Right lobe of liver (tissue), 6 donors: ENCODE data around the gene NEURL1. TPM values are rescaled to one million over a fixed set of nuclear protein-coding genes. Genes with fewer than 3 reads are reported as not detected.
"Not testable (repeated sequence)": the region's sequence is repeated elsewhere in the genome, so short reads cannot be mapped to it uniquely, and the experiment has no call there.

Source experiments
- ATAC-seq, 4 donors: fragments of 200-7000 bp; cut with Tn5 transposase; one replicate each; pipeline ENCODE4 v1.9.1; 2020; ENCODE audit warnings: mild to moderate bottlenecking in 4 of 4, moderate library complexity in 4 of 4
- DNase-seq, 3 donors: peaks; one replicate each; pipeline ENCODE4 v3.0.0-alpha.2; 2020
- H3K27ac ChIP-seq, 3 donors: fragments of 200-600 bp; one replicate each; pipeline ENCODE4 v1.8.0; 2022
- H3K27me3 ChIP-seq, 2 donors: fragments of 200-600 bp; one replicate each; pipeline ENCODE4 v1.8.0; 2022
- H3K36me3 ChIP-seq, 4 donors: fragments of 200-600 bp; sonication (generic) in 1 of 4; one replicate each; pipeline versions ENCODE4 v1.5.1 to v1.8.0; 2017 to 2022; ENCODE audit warnings: control low read depth in 1 of 4
- H3K4me1 ChIP-seq, 4 donors: fragments of 200-600 bp; sonication (generic) in 1 of 4; one replicate each; pipeline versions ENCODE4 v1.5.1 to v1.8.0; 2017 to 2022; ENCODE audit warnings: control low read depth in 1 of 4
- H3K4me3 ChIP-seq, 3 donors: fragments of 200-600 bp; one replicate each; pipeline ENCODE4 v1.8.0; 2022
- H3K9me3 ChIP-seq, 4 donors: fragments of 200-600 bp; sonication (generic) in 1 of 4; one replicate each; pipeline versions ENCODE4 v1.5.1 to v1.8.0; 2017 to 2022; ENCODE audit warnings: control low read depth in 1 of 4
- CTCF ChIP-seq, 4 donors: fragments of 200-600 bp in 3 of 4; fragments of 450-650 bp in 1 of 4; IDR thresholded peaks; one replicate each; pipeline versions ENCODE4 v1.5.1 to v1.8.0; 2016 to 2022; ENCODE audit warnings: antibody characterized with exemption in 4 of 4, mild to moderate bottlenecking in 2 of 4
- POLR2A ChIP-seq: fragments of 450-650 bp; IDR thresholded peaks from one replicate; pipeline ENCODE4 v1.6.1; 2017; ENCODE audit warnings: antibody characterized with exemption, mild to moderate bottlenecking
- WGBS: methylation state at CpG from one replicate; pipeline ENCODE4 v1.1.6; 2018; ENCODE audit warnings: low coverage, low lambda C conversion rate; ENCODE audit not compliant: insufficient coverage; ENCODE audit errors: missing lambda C conversion rate; 5-methylcytosine and 5-hydroxymethylcytosine counted together
- intact Hi-C, 2 donors: fragments of 100-400 bp; cut with DNase I; formaldehyde crosslinking; loops; one replicate each; pipeline versions ENCODE4 v1.11.2 to v1.14.1; 2022
- total RNA-seq, 6 experiments: library from RNA; depleted of rRNA in 2 of 6; stranded (reverse); fragments of >200 nt in 2 of 6; fragmentation: NEBNext Ultra II Directional in 3 of 6; extraction: Animal tissue kit (Norgen Biotek cat#: 25700) in 3 of 6; gene quantifications; one replicate each; pipeline versions ENCODE4 v1.1.0 to v1.2.4, GENCODE V29; 2016 to 2023
- donor health status: DM: no; HTN: yes; CAD: no.
- donor health status: DM: no; HTN: no; CAD: no.
- donor health status: DM: no; HTN: no; CAD: no.
- donor health status: DM: no; HTN: yes; CAD: no.
- donor health status: DM: no; HTN: yes; CAD: no.

NEURL1 gene
- total RNA-seq, 6 experiments from 2014 or later = 0.10 to 1.6 (median 0.83) TPM; not detected in 1

- no peaks in the 10 kb centered on the region for H3K4me1 ChIP-seq
- intact Hi-C loops = no loop called here
- H3K27ac ChIP-seq = no peak overlapping the region
- TF ChIP-seq POLR2A = no peak
- no peak for TF ChIP-seq CTCF (IDR thresholded peaks at IDR 0.05)
- ATAC-seq (no peak), DNase-seq (no peak)
- H3K9me3 ChIP-seq = no peaks in the 10 kb centered on the region
- WGBS = 52% methylated on average over 3 of the region's 4 CpGs
- H3K27me3 ChIP-seq = no peaks in the 10 kb centered on the region
- no peaks in the 10 kb centered on the region for H3K36me3 ChIP-seq
- H3K4me3 ChIP-seq = no peak overlapping the region
These were observed 26.3 kb downstream of the NEURL1 start for GRCh38 chr10:103519798-103520197.

- H3K4me1 ChIP-seq, H3K9me3 ChIP-seq, DNase-seq, ATAC-seq, intact Hi-C loops, H3K4me3 ChIP-seq, H3K27ac ChIP-seq, H3K36me3 ChIP-seq, H3K27me3 ChIP-seq: not testable (repeated sequence)
- 80% methylated on average over 6 of the region's 7 CpGs for WGBS
These were observed 28.5 kb downstream of the NEURL1 start for GRCh38 chr10:103522006-103522405.

GRCh38 chr10:103523683-103524082 is 30.2 kb downstream of the NEURL1 start:
- intact Hi-C loops = no loop called here
- ATAC-seq (no peak), DNase-seq (no peak)
- TF ChIP-seq POLR2A (no peak), CTCF (IDR thresholded peaks at IDR 0.05) (no peak)
- no peaks in the 10 kb centered on the region for H3K27me3 ChIP-seq
- no peaks in the 10 kb centered on the region for H3K36me3 ChIP-seq
- 85% methylated on average over 4 of the region's 4 CpGs for WGBS
- no peak overlapping the region for H3K4me3 ChIP-seq
- peaks cover 0 to 6% (median 0%) of the 10 kb centered on the region in 4 donors for H3K4me1 ChIP-seq
- no peak overlapping the region for H3K27ac ChIP-seq
- no peaks in the 10 kb centered on the region for H3K9me3 ChIP-seq

- Histone ChIP-seq H3K36me3 (no peaks in the 10 kb centered on the region), H3K27ac (no peak overlapping the region), H3K4me1 (peaks cover 0 to 12% (median 0%) of the 10 kb centered on the region in 4 donors), H3K4me3 (no peak overlapping the region), H3K9me3 (no peaks in the 10 kb centered on the region), H3K27me3 (no peaks in the 10 kb centered on the region)
- no peak for TF ChIP-seq CTCF (IDR thresholded peaks at IDR 0.05)
- no peak for TF ChIP-seq POLR2A
- no peak for ATAC-seq
- DNase-seq = no peak
- intact Hi-C loops = no loop called here
These were observed 32.4 kb downstream of the NEURL1 start for GRCh38 chr10:103525901-103526300.

GRCh38 chr10:103527476-103527875 is 34.0 kb downstream of the NEURL1 start:
- H3K9me3 ChIP-seq, DNase-seq, H3K36me3 ChIP-seq, H3K4me3 ChIP-seq, H3K27ac ChIP-seq, H3K27me3 ChIP-seq, ATAC-seq, intact Hi-C loops: not testable (repeated sequence)
- H3K4me1 ChIP-seq = peaks cover 0 to 12% (median 0%) of the 10 kb centered on the region in 4 donors
- WGBS = 64% methylated on average over 2 of the region's 2 CpGs

- H3K4me1 ChIP-seq = peaks cover 0 to 12% (median 0%) of the 10 kb centered on the region in 4 donors
- no peaks in the 10 kb centered on the region for H3K27me3 ChIP-seq
- H3K36me3 ChIP-seq = no peaks in the 10 kb centered on the region
- TF ChIP-seq POLR2A (no peak), CTCF (IDR thresholded peaks at IDR 0.05) (no peak)
- no peak for DNase-seq
- no peak overlapping the region for H3K4me3 ChIP-seq
- no peak overlapping the region for H3K27ac ChIP-seq
- no peaks in the 10 kb centered on the region for H3K9me3 ChIP-seq
- intact Hi-C loops = no loop called here
- ATAC-seq = peak; percentile 14 to 73 (median 64)
These were observed 35.0 kb downstream of the NEURL1 start for GRCh38 chr10:103528549-103528948.
